ENCODE results near the gene LITAFD. TPM values are rescaled to one million over a fixed set of nuclear protein-coding genes. Genes with fewer than 3 reads are reported as not detected.

Gene LITAFD
- total and polyA plus RNA-seq, 9 of the 15 experiments (the other 6 are each of a cell fraction or from before 2014, with no cell fraction given): not detected

- no TSS peak for BruUV-seq (replicated peaks)
These were observed 28.7 kb downstream of the LITAFD start for GRCh38 chr16:8910811-8911210.

More at GRCh38 chr16:8910811-8911210, 28.7 kb downstream of the LITAFD start:
- intact Hi-C loops (cut with micrococcal nuclease): no loop called here
- H3K4me1 ChIP-seq (replicated peaks in 1 of 2; ENCODE audit: control insufficient read depth in 2 of 2, insufficient read depth in 2 of 2, low read length in 2 of 2): no peaks in the 10 kb centered on the region
- 89% methylated on average over 1 of the region's 1 CpG for WGBS (ENCODE audit: insufficient coverage, low coverage, missing lambda C conversion rate)
- no peak overlapping the region for H3K27ac ChIP-seq (ENCODE audit: extremely low read depth, low read depth, low read length)
- H3K36me3 ChIP-seq (ENCODE audit: control insufficient read depth, insufficient read depth, low read length): peaks cover 92% of the 10 kb centered on the region
- H3K4me3 ChIP-seq: no peak overlapping the region
- DNase-seq (ENCODE audit: extremely low read depth in 1 of 4, low spot score in 3 of 4): no peak
- no peak for FAIRE-seq
- H2AFZ ChIP-seq (ENCODE audit: low read depth, low read length): no peak overlapping the region
- no peak overlapping the region for H3K4me2 ChIP-seq (ENCODE audit: insufficient read depth, low read length)
- no peaks in the 10 kb centered on the region for H3K9me1 ChIP-seq (ENCODE audit: control insufficient read depth, insufficient read depth, low read length)
- TF ChIP-seq SP2 (IDR thresholded peaks at IDR 0.05; ENCODE audit: extremely low read depth, low read depth, low read length, poor library complexity, severe bottlenecking): no peak
- TF ChIP-seq ADNP (tag; IDR thresholded peaks at IDR 0.05): no peak
- TF ChIP-seq RBM15 (IDR thresholded peaks at IDR 0.05; ENCODE audit: insufficient read depth, low read length): no peak
- TF ChIP-seq DDX20 (tag; IDR thresholded peaks at IDR 0.05; ENCODE audit: low read depth): no peak
- no peak for TF ChIP-seq ZBTB7A (IDR thresholded peaks at IDR 0.05; ENCODE audit: borderline replicate concordance, control insufficient read depth, low read depth, low read length)
- TF ChIP-seq HDAC8 (tag; IDR thresholded peaks at IDR 0.05): no peak
- TF ChIP-seq AFF1 (IDR thresholded peaks at IDR 0.05; ENCODE audit: low read depth in 1 of 2, partially characterized antibody in 2 of 2): no peak
- TF ChIP-seq ZBTB8A (IDR thresholded peaks at IDR 0.05; ENCODE audit: partially characterized antibody): no peak
- no peak for TF ChIP-seq CREB3L1 (IDR thresholded peaks at IDR 0.05; ENCODE audit: borderline replicate concordance, low read depth)
- no peak for TF ChIP-seq JUNB (CRISPR knock-in tag; conservative IDR thresholded peaks at IDR 0.05)
- no peak for TF ChIP-seq CBX5 (IDR thresholded peaks at IDR 0.05; ENCODE audit: borderline replicate concordance, low read depth)
- TF ChIP-seq ZNF449 (CRISPR knock-in tag; IDR thresholded peaks at IDR 0.05): no peak
- TF ChIP-seq NONO (IDR thresholded peaks at IDR 0.05; ENCODE audit: low read depth in 2 of 2, low read length in 1 of 2): no peak
- no peak for TF ChIP-seq POLR2A (conservative IDR thresholded peaks at IDR 0.05)
- no peak for TF ChIP-seq SMARCB1 (IDR thresholded peaks at IDR 0.05; ENCODE audit: insufficient read length, low read depth)
- 0 out of 2 replicates have a peak, but pooled peaks cover 3% of the 10 kb centered on the region for H4K20me1 ChIP-seq (replicated peaks; ENCODE audit: control insufficient read depth, insufficient read depth, low read length)
- no peak for ATAC-seq
- no peaks in the 10 kb centered on the region for H3K9me3 ChIP-seq (replicated peaks; ENCODE audit: control insufficient read depth, insufficient read depth, low read depth, low read length)
- ChIA-PET CTCF (ENCODE audit: low intra/inter-chr PET ratio) (interaction anchor here (1.4 kb wide), 1 partner anchor 343 kb away, joined by 3 read pairs; no protein-coding TSS in a partner anchor), POLR2A (interaction anchor here (0.8 to 1.8 kb wide), 3 partner anchors 14 to 35 kb away, joined by 3 to 4 read pairs (median 4); no protein-coding TSS in a partner anchor)
- H3K79me2 ChIP-seq (ENCODE audit: control insufficient read depth, insufficient read depth, low read length): 0 out of 3 replicates have a peak, but pooled peaks cover 4% of the 10 kb centered on the region
- no peak overlapping the region for H3K9ac ChIP-seq (ENCODE audit: insufficient read depth in 1 of 2, low read depth in 2 of 2, low read length in 2 of 2)
- H3K27me3 ChIP-seq (ENCODE audit: control insufficient read depth in 2 of 2, insufficient read depth in 2 of 2, low read length in 2 of 2): no peaks in the 10 kb centered on the region
- in situ Hi-C loops (cut with MboI): no loop called here
